HG02852 (cell line): ENCODE results near the gene CSNK2A2.
A peak's percentile ranks its signal among the peaks of the same experiment; 100 is the strongest.

ENCODE experiments used
- ATAC-seq: cut with Tn5 transposase; IDR thresholded peaks from one replicate; pipeline ENCODE4 v1.9.1; 2021; ENCODE audit warnings: mild to moderate bottlenecking, moderate library complexity; ENCODE audit not compliant: unreplicated experiment

The CSNK2A2 gene

GRCh38 chr16:58198022-58198683 is at the start of gene CSNK2A2:
CSNK2A2 (minus strand) TSS chr16:58198106; CDS start chr16:58197736, 370 bp downstream.
- ATAC-seq = peak; percentile 83

GRCh38 chr16:58243528-58244004 is 45.7 kb upstream of the CSNK2A2 start:
- ATAC-seq = peak; percentile 96

DNA sequence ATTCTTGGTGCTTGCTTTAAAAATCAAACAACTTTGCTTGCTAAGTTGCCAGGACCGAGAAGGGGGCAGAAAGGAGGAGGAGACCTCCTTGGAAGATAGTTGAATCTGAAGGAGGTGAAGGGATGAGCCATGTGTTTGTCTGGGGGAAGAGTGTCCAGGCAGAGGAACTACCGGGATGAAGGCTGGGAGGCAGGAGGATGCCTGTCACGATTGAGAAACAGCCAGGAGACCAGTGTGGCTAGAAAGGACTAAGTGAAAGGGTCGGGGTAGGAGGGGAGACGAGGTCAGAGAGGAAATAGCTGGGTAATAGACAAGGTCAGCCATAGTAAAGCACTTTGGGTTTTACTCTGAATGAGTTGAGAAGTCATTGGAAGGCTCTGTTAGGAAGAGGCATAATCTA is 38.9 kb upstream of the CSNK2A2 start:
- no peak for ATAC-seq

GRCh38 chr16:58236231-58236690 is 38.4 kb upstream of the CSNK2A2 start:
- peak; percentile 98 for ATAC-seq

DNA sequence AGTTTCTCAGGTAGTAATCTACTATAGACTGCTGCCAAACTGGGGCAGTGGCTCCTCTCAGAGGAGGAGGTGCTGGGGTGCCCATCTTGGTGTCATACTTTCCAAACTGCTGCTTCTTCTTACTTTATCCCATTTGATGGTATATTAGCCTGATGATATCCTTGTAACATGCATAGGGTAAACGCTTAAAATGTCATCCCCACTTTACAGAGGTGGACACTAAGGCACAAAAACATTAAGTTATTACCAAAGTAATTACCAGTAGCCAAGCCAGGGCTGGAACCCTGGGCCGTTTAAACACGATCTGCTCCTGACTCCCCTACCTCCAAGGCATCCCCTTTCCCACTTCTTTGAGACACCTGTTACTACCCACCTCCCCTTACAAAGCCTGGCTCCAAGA is 37.8 kb upstream of the CSNK2A2 start:
- no peak for ATAC-seq

GRCh38 chr16:58234831-58235595 is 37.1 kb upstream of the CSNK2A2 start:
- no peak for ATAC-seq

GRCh38 chr16:58230259-58230658 is 32.4 kb upstream of the CSNK2A2 start:
- no peak for ATAC-seq

GRCh38 chr16:58226790-58227189 is 28.9 kb upstream of the CSNK2A2 start:
- no peak for ATAC-seq

DNA sequence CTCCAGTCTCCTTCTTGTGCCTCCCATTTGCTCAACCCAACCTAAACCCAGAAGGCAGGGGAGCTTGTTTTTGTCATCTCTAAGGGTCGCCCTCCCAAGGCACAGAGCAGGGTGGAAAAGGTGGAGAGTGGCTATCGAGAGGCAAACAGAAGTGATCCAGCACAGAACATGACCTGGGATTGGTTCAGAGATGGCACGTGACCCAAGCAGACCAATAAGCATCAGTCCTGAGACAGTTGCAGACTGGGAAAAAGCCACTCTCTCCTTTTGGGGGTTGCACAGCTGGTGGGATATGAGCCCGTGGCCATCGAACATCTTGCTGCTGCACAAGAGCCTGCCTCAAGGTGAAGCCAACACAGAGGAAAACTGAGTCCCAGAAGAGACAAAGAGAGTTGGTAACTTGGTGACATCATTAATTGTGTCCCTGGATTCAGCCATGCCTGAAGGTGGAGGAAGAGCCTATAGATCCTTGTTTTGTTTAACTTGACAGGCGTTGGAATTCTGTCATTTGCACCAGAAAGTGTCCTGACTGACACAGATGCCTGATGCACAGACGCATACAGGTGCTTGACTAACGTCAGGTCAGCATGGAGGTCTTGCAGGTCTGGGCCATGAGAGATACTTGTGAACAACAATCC is 28.2 kb upstream of the CSNK2A2 start:
- ATAC-seq = no peak

- no peak for ATAC-seq
Measured at GRCh38 chr16:58222532-58223316, 24.8 kb upstream of the CSNK2A2 start.

GRCh38 chr16:58219432-58219831 is 21.5 kb upstream of the CSNK2A2 start:
- no peak for ATAC-seq

- no peak for ATAC-seq
Measured at GRCh38 chr16:58218786-58219185, 20.9 kb upstream of the CSNK2A2 start.

DNA sequence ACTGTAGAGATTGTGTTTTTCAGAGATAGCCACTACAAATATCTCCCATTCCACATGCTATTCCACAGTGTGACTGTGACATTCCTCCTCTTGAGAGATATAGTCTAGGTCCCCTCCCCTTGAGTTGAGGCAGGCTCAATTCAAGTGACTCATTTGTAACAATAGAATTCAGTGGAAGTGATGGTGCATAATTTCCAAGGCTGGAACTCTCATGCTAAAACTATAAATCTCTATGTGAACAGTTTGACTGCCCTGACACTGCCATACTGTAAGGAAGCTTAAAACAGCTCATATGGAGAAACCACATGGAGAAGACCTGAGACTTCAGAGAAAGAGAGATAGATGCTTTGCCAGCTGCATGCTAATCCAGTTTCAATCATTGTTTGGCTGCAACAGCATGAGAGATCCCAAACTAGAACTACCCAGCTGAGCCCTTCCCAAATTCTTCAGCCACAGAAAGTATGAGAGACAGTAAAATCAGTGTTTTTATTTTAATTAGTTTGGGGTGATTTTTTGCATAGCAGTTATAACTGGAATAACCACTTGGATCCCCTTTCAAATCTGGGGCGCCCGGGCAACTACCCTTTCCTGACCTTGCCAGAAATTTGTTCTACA is 19.5 kb upstream of the CSNK2A2 start:
- no peak for ATAC-seq

GRCh38 chr16:58212824-58213655 is 15.1 kb upstream of the CSNK2A2 start:
- no peak for ATAC-seq

DNA sequence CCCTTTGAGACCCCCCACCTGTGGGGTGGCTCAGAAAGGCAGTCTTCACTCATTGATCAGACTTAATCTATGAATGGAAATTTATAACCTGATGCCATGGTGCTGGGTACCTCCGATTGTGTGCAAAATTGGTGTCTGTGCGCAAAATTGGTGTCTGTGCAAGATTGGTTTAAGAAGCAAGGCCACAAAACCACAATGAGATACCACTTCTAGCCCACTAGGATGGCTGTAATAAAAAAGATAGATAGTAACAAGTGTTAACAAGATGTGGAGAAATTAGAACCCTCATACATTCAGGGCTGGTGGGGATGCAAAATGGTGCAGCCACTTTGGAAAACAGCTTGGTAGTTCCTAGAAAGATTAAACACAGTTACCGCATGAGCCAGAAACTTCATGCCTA is 13.9 kb upstream of the CSNK2A2 start:
- ATAC-seq = no peak

DNA sequence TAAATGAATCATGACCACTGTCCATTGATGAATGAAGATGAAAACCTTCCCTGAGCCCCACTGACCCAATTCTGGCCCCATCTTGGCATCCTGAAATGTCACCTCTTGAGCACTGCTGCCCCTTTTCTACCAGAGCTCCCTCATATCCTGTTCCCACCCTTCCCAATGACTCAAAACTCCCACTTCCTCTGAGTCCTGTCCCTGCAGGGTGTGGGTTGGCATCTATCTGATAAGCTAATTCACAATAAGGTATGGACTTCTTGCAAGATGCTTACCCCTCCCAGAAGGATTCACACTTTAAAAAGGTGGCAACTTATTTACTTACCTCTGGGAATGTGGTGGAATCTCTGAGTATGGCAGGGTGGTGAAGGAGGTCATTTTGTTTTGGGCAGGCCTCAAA is 13.3 kb upstream of the CSNK2A2 start:
- ATAC-seq = no peak

DNA sequence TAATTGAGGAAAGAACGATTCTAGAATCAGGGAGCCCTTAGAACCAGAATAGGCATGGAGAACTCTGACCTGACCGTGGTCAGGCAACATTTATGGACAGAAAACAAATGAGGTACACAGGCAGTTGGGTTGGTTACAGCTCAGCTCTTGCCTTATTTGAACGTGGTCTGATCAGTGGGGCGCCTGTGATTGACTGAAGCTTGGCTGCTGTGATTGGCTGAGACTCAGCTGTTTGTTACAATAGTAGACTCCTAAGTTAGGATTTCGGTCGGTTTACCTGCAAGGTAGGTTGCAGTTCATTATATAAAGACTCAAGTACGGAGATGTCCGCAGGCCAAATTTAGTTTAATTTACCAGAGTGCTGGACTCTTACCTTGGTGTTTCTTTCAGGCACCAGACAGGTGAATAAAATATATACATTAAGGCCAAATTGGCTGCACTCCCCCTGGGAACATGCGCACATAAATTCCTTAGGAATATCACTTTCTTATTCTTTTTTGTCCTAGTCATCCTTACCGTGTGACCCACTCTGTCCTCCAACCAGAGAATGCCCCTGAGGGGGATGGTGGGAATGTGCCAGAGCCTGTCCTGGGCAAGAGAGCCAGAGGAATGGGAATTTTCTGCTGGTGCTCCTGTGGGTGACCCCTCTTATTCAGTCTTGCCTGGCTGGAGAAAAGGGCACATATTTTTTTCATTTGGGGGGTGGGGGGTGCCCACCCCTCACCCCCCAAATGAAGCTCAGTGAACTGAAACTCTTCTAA is 7.5 kb upstream of the CSNK2A2 start:
- no peak for ATAC-seq

GRCh38 chr16:58201163-58201562 is 3.3 kb upstream of the CSNK2A2 start:
- no peak for ATAC-seq
